Esophagus muscularis mucosa (tissue), 3 donors: ENCODE results near the gene CMTR1.

ENCODE experiments used
- POLR2A ChIP-seq: fragments of 450-650 bp; IDR thresholded peaks from one replicate; pipeline ENCODE4 v1.6.1; 2017; ENCODE audit warnings: antibody characterized with exemption, moderate library complexity, mild to moderate bottlenecking, low read depth
- POLR2AphosphoS5 ChIP-seq, 2 donors: sonication (generic); formaldehyde crosslinking; IDR thresholded peaks; one replicate each; pipeline ENCODE4 v1.6.1; 2017; ENCODE audit warnings: antibody characterized with exemption in 2 of 2
- TF ChIP-seq, protein P1 (sequence below), 3 experiments: fragments of 200-600 bp in 2 of 3; fragments of 450-650 bp in 1 of 3; sonication (generic) in 2 of 3; IDR thresholded peaks; one replicate each; pipeline ENCODE4 v1.5.1; 2017 to 2019; ENCODE audit warnings: antibody characterized with exemption in 3 of 3, mild to moderate bottlenecking in 2 of 3, moderate library complexity in 1 of 3

- TF ChIP-seq, protein P1, sequence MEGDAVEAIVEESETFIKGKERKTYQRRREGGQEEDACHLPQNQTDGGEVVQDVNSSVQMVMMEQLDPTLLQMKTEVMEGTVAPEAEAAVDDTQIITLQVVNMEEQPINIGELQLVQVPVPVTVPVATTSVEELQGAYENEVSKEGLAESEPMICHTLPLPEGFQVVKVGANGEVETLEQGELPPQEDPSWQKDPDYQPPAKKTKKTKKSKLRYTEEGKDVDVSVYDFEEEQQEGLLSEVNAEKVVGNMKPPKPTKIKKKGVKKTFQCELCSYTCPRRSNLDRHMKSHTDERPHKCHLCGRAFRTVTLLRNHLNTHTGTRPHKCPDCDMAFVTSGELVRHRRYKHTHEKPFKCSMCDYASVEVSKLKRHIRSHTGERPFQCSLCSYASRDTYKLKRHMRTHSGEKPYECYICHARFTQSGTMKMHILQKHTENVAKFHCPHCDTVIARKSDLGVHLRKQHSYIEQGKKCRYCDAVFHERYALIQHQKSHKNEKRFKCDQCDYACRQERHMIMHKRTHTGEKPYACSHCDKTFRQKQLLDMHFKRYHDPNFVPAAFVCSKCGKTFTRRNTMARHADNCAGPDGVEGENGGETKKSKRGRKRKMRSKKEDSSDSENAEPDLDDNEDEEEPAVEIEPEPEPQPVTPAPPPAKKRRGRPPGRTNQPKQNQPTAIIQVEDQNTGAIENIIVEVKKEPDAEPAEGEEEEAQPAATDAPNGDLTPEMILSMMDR (IDR thresholded peaks at IDR 0.05): no peak
- TF ChIP-seq POLR2AphosphoS5 (IDR thresholded peaks at IDR 0.05) (no peak), POLR2A (no peak)
Observed at GRCh38 chr6:37485291-37485702, 52.3 kb downstream of the CMTR1 start.
